Liver (tissue), 9 donors: ENCODE results near the gene BCAT1. TPM values are rescaled to one million over a fixed set of nuclear protein-coding genes. Genes with fewer than 3 reads are reported as not detected.

Source experiments
- DNase-seq: peaks from one replicate; pipeline ENCODE4 v3.0.0-alpha.2; 2017; ENCODE audit warnings: low spot score
- H3K27ac ChIP-seq, 2 donors: one replicate each; pipeline ENCODE4 v1.7.0; 2013; ENCODE audit warnings: inconsistent platforms in 2 of 2, low read length in 2 of 2, control low read depth in 1 of 2, low read depth in 1 of 2, mild to moderate bottlenecking in 1 of 2
- H3K27me3 ChIP-seq, 4 donors: one replicate each; pipeline versions ENCODE4 v1.6.1 to v1.7.0; 2013; ENCODE audit warnings: low read length in 3 of 4, inconsistent platforms in 1 of 4, mild to moderate bottlenecking in 1 of 4, moderate library complexity in 1 of 4; ENCODE audit not compliant: control insufficient read depth in 4 of 4, insufficient read depth in 4 of 4
- H3K36me3 ChIP-seq, 4 donors: one replicate each; pipeline versions ENCODE4 v1.6.1 to v1.7.0; 2013; ENCODE audit warnings: low read length in 3 of 4, mild to moderate bottlenecking in 3 of 4, low read depth in 1 of 4, moderate library complexity in 1 of 4; ENCODE audit not compliant: control insufficient read depth in 4 of 4, insufficient read depth in 3 of 4
- H3K4me1 ChIP-seq, 4 donors: one replicate each; pipeline versions ENCODE4 v1.6.1 to v1.7.0; 2013; ENCODE audit warnings: low read length in 3 of 4, mild to moderate bottlenecking in 3 of 4, moderate library complexity in 1 of 4; ENCODE audit not compliant: control insufficient read depth in 4 of 4, insufficient read depth in 4 of 4
- H3K4me3 ChIP-seq, 3 donors: one replicate each; pipeline versions ENCODE4 v1.6.1 to v1.7.0; 2013; ENCODE audit warnings: low read length in 3 of 3, control low read depth in 1 of 3, low read depth in 1 of 3, mild to moderate bottlenecking in 1 of 3
- H3K9ac ChIP-seq, 2 donors: one replicate each; pipeline ENCODE4 v1.7.0; 2013; ENCODE audit warnings: low read length in 2 of 2, mild to moderate bottlenecking in 2 of 2, moderate library complexity in 2 of 2, control low read depth in 1 of 2, low read depth in 1 of 2
- H3K9me3 ChIP-seq, 4 donors: one replicate each; pipeline versions ENCODE4 v1.6.1 to v1.7.0; 2013; ENCODE audit warnings: low read length in 3 of 4; ENCODE audit not compliant: control insufficient read depth in 4 of 4
- EGR1 ChIP-seq, 2 donors: IDR thresholded peaks; 2 replicates each; pipeline ENCODE4 v1.6.1; 2016 to 2018; ENCODE audit warnings: antibody characterized with exemption in 2 of 2, low read depth in 2 of 2
- FOXA1 ChIP-seq: IDR thresholded peaks from 2 replicates; pipeline ENCODE4 v1.6.1; 2016; ENCODE audit warnings: antibody characterized with exemption
- FOXA2 ChIP-seq: IDR thresholded peaks from 2 replicates; pipeline ENCODE4 v1.6.1; 2016; ENCODE audit warnings: antibody characterized with exemption
- HNF4A ChIP-seq, 2 donors: conservative IDR thresholded peaks; 2 replicates each; pipeline ENCODE4 v1.6.1; 2016; ENCODE audit warnings: antibody characterized with exemption in 2 of 2, mild to moderate bottlenecking in 2 of 2
- HNF4G ChIP-seq: IDR thresholded peaks from 2 replicates; pipeline ENCODE4 v1.6.1; 2016; ENCODE audit warnings: antibody characterized with exemption
- JUND ChIP-seq, 2 donors: IDR thresholded peaks; 2 replicates each; pipeline ENCODE4 v1.6.1; 2016; ENCODE audit warnings: antibody characterized with exemption in 2 of 2
- NR2F2 ChIP-seq: IDR thresholded peaks from 2 replicates; pipeline ENCODE4 v1.6.1; 2016; ENCODE audit warnings: antibody characterized with exemption
- RXRA ChIP-seq, 2 donors: IDR thresholded peaks; 2 replicates each; pipeline ENCODE4 v1.6.1; 2017 to 2018; ENCODE audit warnings: antibody characterized with exemption in 2 of 2, mild to moderate bottlenecking in 1 of 2
- TAF1 ChIP-seq: conservative IDR thresholded peaks from 2 replicates; pipeline ENCODE4 v1.6.1; 2016; ENCODE audit warnings: antibody characterized with exemption, mild to moderate bottlenecking
- WGBS: extraction: QIAGEN DNeasy Blood & Tissue Kit; methylation state at CpG from one replicate; pipeline ENCODE4 v1.1.7; 2013; 5-methylcytosine and 5-hydroxymethylcytosine counted together
- polyA plus RNA-seq, 2 donors: library from polyadenylated mRNA; stranded (reverse) in 1 of 2; unstranded in 1 of 2; fragments of 200-250 nt in 1 of 2; fragments of >200 nt in 1 of 2; fragmentation: Nextera tagmentation in 1 of 2; extraction: Ambion mirVana in 1 of 2; gene quantifications; one replicate each; pipeline versions ENCODE4 v1.2.1 to v1.2.3, GENCODE V29; 2013 to 2015
- total RNA-seq, 2 donors: library from RNA; depleted of rRNA; stranded (reverse); fragments of >200 nt; gene quantifications; one replicate each; pipeline ENCODE4 v1.2.3, GENCODE V29; 2014
- TF ChIP-seq, protein P1 (sequence below): IDR thresholded peaks from 2 replicates; pipeline ENCODE4 v1.6.1; 2016; ENCODE audit warnings: antibody characterized with exemption
- TF ChIP-seq, protein P2 (sequence below): IDR thresholded peaks from 2 replicates; pipeline ENCODE4 v1.6.1; 2016; ENCODE audit warnings: antibody characterized with exemption, mild to moderate bottlenecking
- TF ChIP-seq, protein P3 (sequence below): fragments of 150-350 bp; IDR thresholded peaks from 2 replicates; pipeline ENCODE4 v1.5.1; 2017; ENCODE audit warnings: improper control_type of control experiment, low read depth, low read length; ENCODE audit not compliant: missing input control
- donor health status: healthy.
- donor health status: healthy.
- donor health status: healthy.
- donor health status: healthy.
- donor health status: healthy.

Gene BCAT1
- total and polyA plus RNA-seq, 4 donors = 0.14 to 10.0 (median 0.85) TPM

DNA sequence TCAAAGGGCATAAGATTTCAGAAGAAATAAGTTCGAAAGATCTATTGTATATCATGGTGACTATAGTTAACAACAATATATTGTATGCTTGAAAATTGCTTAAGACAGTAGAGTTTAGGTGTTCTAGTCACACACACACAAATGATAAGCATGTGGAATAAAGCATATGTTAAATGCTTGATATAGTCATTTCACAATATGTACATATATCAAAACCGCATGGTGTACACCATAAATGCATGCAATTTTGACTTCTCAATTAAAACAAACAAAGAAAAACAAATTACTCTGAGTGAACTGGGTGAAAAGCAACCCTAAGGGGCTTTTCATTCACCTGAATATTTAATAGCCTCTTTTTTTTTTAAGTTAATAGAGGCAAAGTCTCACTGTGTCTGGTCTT, 40.3 kb upstream of the BCAT1 start:
- H3K4me1 ChIP-seq = no peaks in the 10 kb centered on the region
- no peak overlapping the region for H3K9ac ChIP-seq
- no peak for DNase-seq
- H3K27ac ChIP-seq = no peak overlapping the region
- TF ChIP-seq NR2F2 (no peak), EGR1 (IDR thresholded peaks at IDR 0.05; ENCODE audit: low read depth in 2 of 2) (no peak), JUND (IDR thresholded peaks at IDR 0.05) (no peak), HNF4A (conservative IDR thresholded peaks at IDR 0.05) (no peak), RXRA (IDR thresholded peaks at IDR 0.05) (no peak), FOXA1 (no peak), TAF1 (no peak), HNF4G (no peak)
- TF ChIP-seq, protein P1, sequence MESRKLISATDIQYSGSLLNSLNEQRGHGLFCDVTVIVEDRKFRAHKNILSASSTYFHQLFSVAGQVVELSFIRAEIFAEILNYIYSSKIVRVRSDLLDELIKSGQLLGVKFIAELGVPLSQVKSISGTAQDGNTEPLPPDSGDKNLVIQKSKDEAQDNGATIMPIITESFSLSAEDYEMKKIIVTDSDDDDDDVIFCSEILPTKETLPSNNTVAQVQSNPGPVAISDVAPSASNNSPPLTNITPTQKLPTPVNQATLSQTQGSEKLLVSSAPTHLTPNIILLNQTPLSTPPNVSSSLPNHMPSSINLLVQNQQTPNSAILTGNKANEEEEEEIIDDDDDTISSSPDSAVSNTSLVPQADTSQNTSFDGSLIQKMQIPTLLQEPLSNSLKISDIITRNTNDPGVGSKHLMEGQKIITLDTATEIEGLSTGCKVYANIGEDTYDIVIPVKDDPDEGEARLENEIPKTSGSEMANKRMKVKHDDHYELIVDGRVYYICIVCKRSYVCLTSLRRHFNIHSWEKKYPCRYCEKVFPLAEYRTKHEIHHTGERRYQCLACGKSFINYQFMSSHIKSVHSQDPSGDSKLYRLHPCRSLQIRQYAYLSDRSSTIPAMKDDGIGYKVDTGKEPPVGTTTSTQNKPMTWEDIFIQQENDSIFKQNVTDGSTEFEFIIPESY = no peak
- TF ChIP-seq, protein P2, sequence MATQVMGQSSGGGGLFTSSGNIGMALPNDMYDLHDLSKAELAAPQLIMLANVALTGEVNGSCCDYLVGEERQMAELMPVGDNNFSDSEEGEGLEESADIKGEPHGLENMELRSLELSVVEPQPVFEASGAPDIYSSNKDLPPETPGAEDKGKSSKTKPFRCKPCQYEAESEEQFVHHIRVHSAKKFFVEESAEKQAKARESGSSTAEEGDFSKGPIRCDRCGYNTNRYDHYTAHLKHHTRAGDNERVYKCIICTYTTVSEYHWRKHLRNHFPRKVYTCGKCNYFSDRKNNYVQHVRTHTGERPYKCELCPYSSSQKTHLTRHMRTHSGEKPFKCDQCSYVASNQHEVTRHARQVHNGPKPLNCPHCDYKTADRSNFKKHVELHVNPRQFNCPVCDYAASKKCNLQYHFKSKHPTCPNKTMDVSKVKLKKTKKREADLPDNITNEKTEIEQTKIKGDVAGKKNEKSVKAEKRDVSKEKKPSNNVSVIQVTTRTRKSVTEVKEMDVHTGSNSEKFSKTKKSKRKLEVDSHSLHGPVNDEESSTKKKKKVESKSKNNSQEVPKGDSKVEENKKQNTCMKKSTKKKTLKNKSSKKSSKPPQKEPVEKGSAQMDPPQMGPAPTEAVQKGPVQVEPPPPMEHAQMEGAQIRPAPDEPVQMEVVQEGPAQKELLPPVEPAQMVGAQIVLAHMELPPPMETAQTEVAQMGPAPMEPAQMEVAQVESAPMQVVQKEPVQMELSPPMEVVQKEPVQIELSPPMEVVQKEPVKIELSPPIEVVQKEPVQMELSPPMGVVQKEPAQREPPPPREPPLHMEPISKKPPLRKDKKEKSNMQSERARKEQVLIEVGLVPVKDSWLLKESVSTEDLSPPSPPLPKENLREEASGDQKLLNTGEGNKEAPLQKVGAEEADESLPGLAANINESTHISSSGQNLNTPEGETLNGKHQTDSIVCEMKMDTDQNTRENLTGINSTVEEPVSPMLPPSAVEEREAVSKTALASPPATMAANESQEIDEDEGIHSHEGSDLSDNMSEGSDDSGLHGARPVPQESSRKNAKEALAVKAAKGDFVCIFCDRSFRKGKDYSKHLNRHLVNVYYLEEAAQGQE = no peak
- TF ChIP-seq, protein P3, sequence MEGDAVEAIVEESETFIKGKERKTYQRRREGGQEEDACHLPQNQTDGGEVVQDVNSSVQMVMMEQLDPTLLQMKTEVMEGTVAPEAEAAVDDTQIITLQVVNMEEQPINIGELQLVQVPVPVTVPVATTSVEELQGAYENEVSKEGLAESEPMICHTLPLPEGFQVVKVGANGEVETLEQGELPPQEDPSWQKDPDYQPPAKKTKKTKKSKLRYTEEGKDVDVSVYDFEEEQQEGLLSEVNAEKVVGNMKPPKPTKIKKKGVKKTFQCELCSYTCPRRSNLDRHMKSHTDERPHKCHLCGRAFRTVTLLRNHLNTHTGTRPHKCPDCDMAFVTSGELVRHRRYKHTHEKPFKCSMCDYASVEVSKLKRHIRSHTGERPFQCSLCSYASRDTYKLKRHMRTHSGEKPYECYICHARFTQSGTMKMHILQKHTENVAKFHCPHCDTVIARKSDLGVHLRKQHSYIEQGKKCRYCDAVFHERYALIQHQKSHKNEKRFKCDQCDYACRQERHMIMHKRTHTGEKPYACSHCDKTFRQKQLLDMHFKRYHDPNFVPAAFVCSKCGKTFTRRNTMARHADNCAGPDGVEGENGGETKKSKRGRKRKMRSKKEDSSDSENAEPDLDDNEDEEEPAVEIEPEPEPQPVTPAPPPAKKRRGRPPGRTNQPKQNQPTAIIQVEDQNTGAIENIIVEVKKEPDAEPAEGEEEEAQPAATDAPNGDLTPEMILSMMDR = no peak
- no peaks in the 10 kb centered on the region for H3K36me3 ChIP-seq
- WGBS = 79% methylated on average over 2 of the region's 2 CpGs
- H3K4me3 ChIP-seq = no peak overlapping the region
- H3K9me3 ChIP-seq = peaks cover 0 to 4% (median 2%) of the 10 kb centered on the region in 4 donors
- peaks cover 0 to 2% (median 0%) of the 10 kb centered on the region in 4 donors for H3K27me3 ChIP-seq

DNA sequence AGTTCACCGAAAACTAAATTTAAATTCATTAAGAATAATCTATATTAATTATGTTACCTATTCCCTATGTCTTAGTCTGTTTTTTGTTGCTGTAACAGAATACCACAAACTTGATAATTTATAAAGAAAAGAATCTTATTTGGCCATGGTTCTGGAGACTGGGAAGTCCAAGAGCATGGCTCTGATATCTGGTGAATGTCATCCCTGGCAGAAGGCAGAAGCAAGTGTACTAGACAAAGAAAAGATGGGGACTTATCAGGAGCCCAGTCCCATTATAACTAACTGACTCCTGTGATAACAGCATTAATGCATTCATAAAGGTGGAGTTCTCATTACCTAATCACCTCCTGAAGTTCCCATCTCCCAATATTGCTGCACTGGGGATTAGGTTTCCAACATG, 33.3 kb upstream of the BCAT1 start:
- DNase-seq = no peak
- no peak overlapping the region for H3K4me3 ChIP-seq
- H3K27ac ChIP-seq = no peak overlapping the region
- H3K9me3 ChIP-seq = peaks cover 0 to 9% (median 4%) of the 10 kb centered on the region in 4 donors
- TF ChIP-seq, protein P3 = no peak
- no peak for TF ChIP-seq FOXA2
- no peak for TF ChIP-seq NR2F2
- TF ChIP-seq FOXA1 = no peak
- TF ChIP-seq HNF4A (conservative IDR thresholded peaks at IDR 0.05) = no peak
- WGBS = 95% methylated on average over 1 of the region's 1 CpG
- H3K27me3 ChIP-seq = no peaks in the 10 kb centered on the region
- H3K9ac ChIP-seq = no peak overlapping the region
- no peaks in the 10 kb centered on the region for H3K36me3 ChIP-seq
- no peaks in the 10 kb centered on the region for H3K4me1 ChIP-seq
